Stomach (tissue), 9 donors: ENCODE measurements around the gene TMEM140. TPM values are rescaled to one million over a fixed set of nuclear protein-coding genes. Genes with fewer than 3 reads are reported as not detected.
"Not testable (repeated sequence)": the region's sequence is repeated elsewhere in the genome, so short reads cannot be mapped to it uniquely, and the experiment has no call there.

Source experiments
- DNase-seq, 2 donors: peaks; one replicate each; pipeline versions ENCODE4 v3.0.0 to v3.0.0-alpha.2; 2013 to 2019
- H3K27ac ChIP-seq, 5 donors: fragments of 200-600 bp in 4 of 5; sonication (generic) in 4 of 5; one replicate each; pipeline ENCODE4 v1.5.1; 2013 to 2019; ENCODE audit warnings: mild to moderate bottlenecking in 1 of 5, moderate library complexity in 1 of 5
- H3K27me3 ChIP-seq, 3 donors: fragments of 200-600 bp; sonication (generic); one replicate each; pipeline ENCODE4 v1.5.1; 2017 to 2019; ENCODE audit warnings: mixed run types in 1 of 3
- H3K36me3 ChIP-seq, 4 donors: fragments of 200-600 bp; sonication (generic); 1 replicate in 3 of 4; 2 replicates in 1 of 4; pipeline ENCODE4 v1.5.1; 2016 to 2019
- H3K4me1 ChIP-seq, 4 donors: fragments of 200-600 bp; sonication (generic); one replicate each; pipeline ENCODE4 v1.5.1; 2016 to 2019
- H3K4me3 ChIP-seq, 4 donors: fragments of 200-600 bp; sonication (generic) in 3 of 4; one replicate each; pipeline ENCODE4 v1.5.1; 2016 to 2019; ENCODE audit warnings: mild to moderate bottlenecking in 1 of 4
- H3K9me3 ChIP-seq, 4 donors: fragments of 200-600 bp; sonication (generic); one replicate each; pipeline ENCODE4 v1.5.1; 2016 to 2019
- CTCF ChIP-seq, 7 experiments: fragments of 450-650 bp in 4 of 7; fragments of 200-600 bp in 3 of 7; sonication (generic) in 3 of 7; IDR thresholded peaks; one replicate each; pipeline ENCODE4 v1.5.1; 2016 to 2019; ENCODE audit warnings: antibody characterized with exemption in 7 of 7, control low read depth in 2 of 7, mild to moderate bottlenecking in 1 of 7
- EP300 ChIP-seq: sonication (generic); formaldehyde crosslinking; IDR thresholded peaks from one replicate; pipeline ENCODE4 v1.6.1; 2017; ENCODE audit warnings: antibody characterized with exemption
- POLR2A ChIP-seq, 4 donors: fragments of 450-650 bp; IDR thresholded peaks; one replicate each; pipeline ENCODE4 v1.6.1; 2016; ENCODE audit warnings: antibody characterized with exemption in 4 of 4, control low read depth in 2 of 4, mild to moderate bottlenecking in 1 of 4, moderate library complexity in 1 of 4
- POLR2AphosphoS5 ChIP-seq, 3 donors: sonication (generic); formaldehyde crosslinking; IDR thresholded peaks; one replicate each; pipeline ENCODE4 v1.6.1; 2016; ENCODE audit warnings: antibody characterized with exemption in 3 of 3
- WGBS, 5 donors: extraction: QIAGEN DNeasy Blood & Tissue Kit in 3 of 5; methylation state at CpG; one replicate each; pipeline versions ENCODE4 v1.1.5 to v1.1.7; 2013 to 2018; 5-methylcytosine and 5-hydroxymethylcytosine counted together
- intact Hi-C: fragments of 100-400 bp; cut with DNase I; formaldehyde crosslinking; loops from one replicate; pipeline ENCODE4 v1.15.1; 2023; ENCODE audit warnings: low total_unique reads
- polyA plus RNA-seq, 3 donors: library from polyadenylated mRNA; stranded (reverse); fragments of 200-250 nt; gene quantifications; one replicate each; pipeline ENCODE4 v1.2.3, GENCODE V29; 2013
- total RNA-seq, 5 donors: library from RNA; depleted of rRNA; stranded (reverse); fragments of >200 nt; gene quantifications; one replicate each; pipeline versions ENCODE4 v1.1.0 to v1.2.3, GENCODE V29; 2014 to 2016
- donor health status: healthy with polysubstance abuse.
- donor health status: Bipolar disorder and iron deficiency.
- donor health status: healthy.

The TMEM140 gene
- total and polyA plus RNA-seq, 8 donors, result 0.89 to 18.7 (median 7.9) TPM

GRCh38 chr7:135117096-135117495 is 30.8 kb upstream of the TMEM140 start:
- WGBS, 5 donors, result 90 to 100% (median 98%) methylated on average over 1 of the region's 1 CpG
- no peak overlapping the region for H3K4me3 ChIP-seq
- DNase-seq, result no peak
- intact Hi-C loops, result no loop called here
- no peaks in the 10 kb centered on the region for H3K36me3 ChIP-seq
- H3K4me1 ChIP-seq, result no peaks in the 10 kb centered on the region
- H3K9me3 ChIP-seq, result peaks cover 0 to 10% (median 7%) of the 10 kb centered on the region in 4 donors
- TF ChIP-seq CTCF (IDR thresholded peaks at IDR 0.05) (no peak), EP300 (no peak), POLR2A (IDR thresholded peaks at IDR 0.05) (no peak), POLR2AphosphoS5 (IDR thresholded peaks at IDR 0.05) (no peak)
- no peak overlapping the region for H3K27ac ChIP-seq
- H3K27me3 ChIP-seq, result no peaks in the 10 kb centered on the region

- no peak for TF ChIP-seq POLR2A (IDR thresholded peaks at IDR 0.05)
- TF ChIP-seq CTCF (IDR thresholded peaks at IDR 0.05), result no peak
- TF ChIP-seq EP300, result no peak
- TF ChIP-seq POLR2AphosphoS5 (IDR thresholded peaks at IDR 0.05), result no peak
- Histone ChIP-seq H3K4me3 (no peak overlapping the region), H3K9me3 (peaks cover 0 to 10% (median 7%) of the 10 kb centered on the region in 4 donors), H3K36me3 (no peaks in the 10 kb centered on the region), H3K4me1 (no peaks in the 10 kb centered on the region), H3K27ac (no peak overlapping the region), H3K27me3 (no peaks in the 10 kb centered on the region)
- WGBS, 5 donors, result 57 to 87% (median 78%) methylated on average over 5 to 6 of the region's 6 CpGs
- intact Hi-C loops, result no loop called here
- DNase-seq, result no peak
Measured at GRCh38 chr7:135121868-135122267, 26.0 kb upstream of the TMEM140 start.

GRCh38 chr7:135124631-135125030 is 23.2 kb upstream of the TMEM140 start:
- H3K27ac ChIP-seq, H3K4me3 ChIP-seq, DNase-seq, H3K27me3 ChIP-seq, intact Hi-C loops, H3K4me1 ChIP-seq, H3K36me3 ChIP-seq: not testable (repeated sequence)
- H3K9me3 ChIP-seq, result peaks cover 0 to 10% (median 5%) of the 10 kb centered on the region in 4 donors
- 80 to 95% (median 87%) methylated on average over 3 of the region's 3 CpGs for WGBS, 5 donors

GRCh38 chr7:135128931-135129330 is 18.9 kb upstream of the TMEM140 start:
- Histone ChIP-seq H3K4me1 (no peaks in the 10 kb centered on the region), H3K27ac (no peak overlapping the region), H3K27me3 (no peaks in the 10 kb centered on the region), H3K4me3 (no peak overlapping the region), H3K9me3 (peaks cover 0 to 9% (median 2%) of the 10 kb centered on the region in 4 donors), H3K36me3 (no peaks in the 10 kb centered on the region)
- intact Hi-C loops, result no loop called here
- no peak for DNase-seq
- TF ChIP-seq EP300, result no peak
- no peak for TF ChIP-seq POLR2A (IDR thresholded peaks at IDR 0.05)
- no peak for TF ChIP-seq POLR2AphosphoS5 (IDR thresholded peaks at IDR 0.05)
- TF ChIP-seq CTCF (IDR thresholded peaks at IDR 0.05), result no peak
- 86 to 98% (median 95%) methylated on average over 1 of the region's 1 CpG for WGBS, 5 donors

GRCh38 chr7:135129579-135129978 is 18.3 kb upstream of the TMEM140 start:
- Histone ChIP-seq H3K27ac (no peak overlapping the region), H3K9me3 (peaks cover 0 to 9% (median 2%) of the 10 kb centered on the region in 4 donors), H3K27me3 (no peaks in the 10 kb centered on the region), H3K36me3 (no peaks in the 10 kb centered on the region), H3K4me1 (no peaks in the 10 kb centered on the region), H3K4me3 (no peak overlapping the region)
- no peak for DNase-seq
- no peak for TF ChIP-seq POLR2AphosphoS5 (IDR thresholded peaks at IDR 0.05)
- no peak for TF ChIP-seq POLR2A (IDR thresholded peaks at IDR 0.05)
- TF ChIP-seq CTCF (IDR thresholded peaks at IDR 0.05), result no peak
- no peak for TF ChIP-seq EP300
- intact Hi-C loops, result no loop called here
